Fibroblast of lung (primary cell): ENCODE data around the gene PDZD2. TPM values are rescaled to one million over a fixed set of nuclear protein-coding genes. Genes with fewer than 3 reads are reported as not detected.

Experiments used
- DNase-seq, 2 donors: peaks; one replicate each; pipeline versions ENCODE4 v3.0.0 to v3.0.0-alpha.2; 2010; ENCODE audit warnings: low read depth in 2 of 2
- H2AFZ ChIP-seq: 2 replicates; pipeline ENCODE4 v1.5.1; 2012; ENCODE audit warnings: low read length, control low read depth, inconsistent platforms
- H3K27ac ChIP-seq: 2 replicates; pipeline ENCODE4 v1.5.1; 2011; ENCODE audit warnings: low read length, control low read depth; ENCODE audit not compliant: insufficient read depth
- H3K27me3 ChIP-seq: 2 replicates; pipeline ENCODE4 v1.5.1; 2011; ENCODE audit warnings: mild to moderate bottlenecking, low read length; ENCODE audit not compliant: control insufficient read depth, insufficient read depth
- H3K36me3 ChIP-seq: 2 replicates; pipeline ENCODE4 v1.5.1; 2011; ENCODE audit warnings: low read length; ENCODE audit not compliant: control insufficient read depth, insufficient read depth
- H3K4me1 ChIP-seq: 2 replicates; pipeline ENCODE4 v1.5.1; 2011; ENCODE audit warnings: low read length; ENCODE audit not compliant: control insufficient read depth, insufficient read depth; ENCODE audit errors: extremely low read depth
- H3K4me2 ChIP-seq: 2 replicates; pipeline ENCODE4 v1.5.1; 2011; ENCODE audit warnings: low read length, control low read depth; ENCODE audit not compliant: insufficient read depth; ENCODE audit errors: extremely low read depth
- H3K4me3 ChIP-seq, 4 experiments: fragments of 200-600 bp in 1 of 4; sonication (generic) in 1 of 4; replicated peaks in 1 of 4; 2 replicates each; pipeline ENCODE4 v1.5.1; 2011 to 2016; ENCODE audit warnings: low read length in 4 of 4, low read depth in 3 of 4, mild to moderate bottlenecking in 3 of 4, control low read depth in 2 of 4, inconsistent platforms in 1 of 4, mixed read lengths in 1 of 4; ENCODE audit not compliant: insufficient read depth in 1 of 4; ENCODE audit errors: control extremely low read depth in 1 of 4
- H3K79me2 ChIP-seq: 2 replicates; pipeline ENCODE4 v1.5.1; 2012; ENCODE audit warnings: mild to moderate bottlenecking, low read length, inconsistent platforms; ENCODE audit not compliant: control insufficient read depth, insufficient read depth
- H3K9ac ChIP-seq: 2 replicates; pipeline ENCODE4 v1.5.1; 2011; ENCODE audit warnings: mild to moderate bottlenecking, low read length, control low read depth; ENCODE audit not compliant: insufficient read depth
- H3K9me3 ChIP-seq: 2 replicates; pipeline ENCODE4 v1.5.1; 2012; ENCODE audit warnings: low read depth, low read length; ENCODE audit not compliant: control insufficient read depth, insufficient read depth
- H4K20me1 ChIP-seq: 2 replicates; pipeline ENCODE4 v1.5.1; 2011; ENCODE audit warnings: low read length; ENCODE audit not compliant: control insufficient read depth, insufficient read depth; ENCODE audit errors: extremely low read depth
- EZH2 ChIP-seq: IDR thresholded peaks from 2 replicates; pipeline ENCODE4 v1.5.1; 2012; ENCODE audit warnings: low read length, control low read depth, mild to moderate bottlenecking; ENCODE audit errors: missing control alignments
- polyA plus RNA-seq, 2 donors: library from polyadenylated mRNA; depleted of rRNA in 1 of 2; stranded (reverse) in 1 of 2; unstranded in 1 of 2; fragments of >200 nt; gene quantifications; 2 replicates each; pipeline ENCODE4 v1.2.1, GENCODE V29; 2011 to 2012; ENCODE audit warnings: missing spikeins in 1 of 2
- total RNA-seq: library from RNA; depleted of rRNA; stranded (reverse); fragments of >200 nt; gene quantifications from 2 replicates; pipeline ENCODE4 v1.2.1, GENCODE V29; 2014
- TF ChIP-seq, protein P1 (sequence below), 2 donors: IDR thresholded peaks in 1 of 2; conservative IDR thresholded peaks in 1 of 2; 1 replicate in 1 of 2; 2 replicates in 1 of 2; pipeline ENCODE4 v1.5.1; 2011 to 2012; ENCODE audit warnings: low read length in 2 of 2, control low read depth in 1 of 2, inconsistent platforms in 1 of 2, low read depth in 1 of 2, mild to moderate bottlenecking in 1 of 2

Gene PDZD2
- total and polyA plus RNA-seq, 2 donors (not counting 1 experiment from before 2014, with no cell fraction given) = 0.33 to 0.40 TPM

DNA sequence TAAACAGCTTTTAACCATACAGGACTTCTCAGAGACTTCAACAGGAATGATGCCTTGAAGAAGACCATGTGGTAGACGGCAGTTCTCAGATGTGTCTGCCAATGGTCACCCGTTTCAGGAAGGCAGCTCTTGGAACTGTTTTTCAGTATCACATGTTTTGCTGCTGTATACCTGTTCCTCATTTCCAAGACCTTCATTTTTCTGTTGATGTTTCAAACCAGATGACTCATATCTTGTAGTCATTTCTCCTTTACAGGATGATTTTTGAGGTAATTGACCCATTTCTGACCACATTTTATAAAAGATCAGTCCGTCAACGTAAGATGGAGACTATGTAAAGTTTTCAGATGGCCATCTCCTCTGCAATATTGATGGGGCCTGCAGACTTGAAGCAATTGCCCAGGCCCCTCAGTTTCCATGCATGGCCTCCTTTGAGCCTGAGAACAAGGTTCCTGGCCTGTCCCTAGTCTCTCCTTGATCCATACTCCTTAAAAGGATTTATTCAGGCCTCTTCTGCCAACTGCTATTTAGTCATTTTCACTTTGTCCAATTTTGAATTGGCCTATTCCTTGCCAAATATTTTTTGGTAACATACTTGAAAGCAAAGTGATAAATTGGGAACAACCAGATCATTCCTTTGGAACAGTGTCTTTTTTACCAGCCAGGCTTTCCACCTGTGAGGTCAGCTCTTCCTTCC, 128.6 kb downstream of the PDZD2 start:
- Histone ChIP-seq H3K4me1 (no peaks in the 10 kb centered on the region), H3K4me3 (no peak overlapping the region), H3K27ac (no peak overlapping the region), H3K27me3 (peaks cover 5% of the 10 kb centered on the region), H3K9me3 (no peaks in the 10 kb centered on the region), H3K9ac (no peak overlapping the region), H3K79me2 (no peaks in the 10 kb centered on the region), H4K20me1 (no peaks in the 10 kb centered on the region), H2AFZ (no peak overlapping the region), H3K36me3 (no peaks in the 10 kb centered on the region), H3K4me2 (no peak overlapping the region)
- no peak for DNase-seq
- TF ChIP-seq, protein P1, sequence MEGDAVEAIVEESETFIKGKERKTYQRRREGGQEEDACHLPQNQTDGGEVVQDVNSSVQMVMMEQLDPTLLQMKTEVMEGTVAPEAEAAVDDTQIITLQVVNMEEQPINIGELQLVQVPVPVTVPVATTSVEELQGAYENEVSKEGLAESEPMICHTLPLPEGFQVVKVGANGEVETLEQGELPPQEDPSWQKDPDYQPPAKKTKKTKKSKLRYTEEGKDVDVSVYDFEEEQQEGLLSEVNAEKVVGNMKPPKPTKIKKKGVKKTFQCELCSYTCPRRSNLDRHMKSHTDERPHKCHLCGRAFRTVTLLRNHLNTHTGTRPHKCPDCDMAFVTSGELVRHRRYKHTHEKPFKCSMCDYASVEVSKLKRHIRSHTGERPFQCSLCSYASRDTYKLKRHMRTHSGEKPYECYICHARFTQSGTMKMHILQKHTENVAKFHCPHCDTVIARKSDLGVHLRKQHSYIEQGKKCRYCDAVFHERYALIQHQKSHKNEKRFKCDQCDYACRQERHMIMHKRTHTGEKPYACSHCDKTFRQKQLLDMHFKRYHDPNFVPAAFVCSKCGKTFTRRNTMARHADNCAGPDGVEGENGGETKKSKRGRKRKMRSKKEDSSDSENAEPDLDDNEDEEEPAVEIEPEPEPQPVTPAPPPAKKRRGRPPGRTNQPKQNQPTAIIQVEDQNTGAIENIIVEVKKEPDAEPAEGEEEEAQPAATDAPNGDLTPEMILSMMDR (conservative IDR thresholded peaks at IDR 0.05 in 1 of 2, IDR thresholded peaks at IDR 0.05 in 1 of 2; ENCODE audit: low read depth in 1 of 2, low read length in 2 of 2) = no peak
- no peak for TF ChIP-seq EZH2

DNA sequence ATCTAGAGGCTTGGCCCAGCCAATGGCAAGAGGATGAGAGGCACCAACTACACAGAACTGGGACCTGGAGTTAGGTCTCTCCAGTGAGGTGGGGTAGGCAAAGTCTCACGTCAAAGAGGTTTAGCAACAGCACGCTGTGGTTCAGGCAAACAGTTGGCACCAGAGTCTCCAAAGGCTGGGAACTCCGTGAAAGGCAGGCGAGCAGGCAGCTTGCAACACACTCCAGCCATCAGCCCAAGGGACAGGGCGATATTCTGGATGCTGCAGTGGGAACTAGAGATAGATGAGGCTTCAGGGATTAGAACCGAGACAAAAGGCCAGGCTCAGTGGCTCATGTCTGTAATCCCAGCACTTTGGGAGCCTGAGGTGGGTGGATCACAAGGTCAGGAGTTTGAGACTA, 129.1 kb downstream of the PDZD2 start:
- Histone ChIP-seq H3K27ac (no peak overlapping the region), H3K9ac (no peak overlapping the region), H3K36me3 (no peaks in the 10 kb centered on the region), H3K4me1 (no peaks in the 10 kb centered on the region), H4K20me1 (no peaks in the 10 kb centered on the region), H3K9me3 (no peaks in the 10 kb centered on the region), H3K4me3 (no peak overlapping the region), H2AFZ (no peak overlapping the region), H3K27me3 (peaks cover 5% of the 10 kb centered on the region), H3K4me2 (no peak overlapping the region), H3K79me2 (no peaks in the 10 kb centered on the region)
- no peak for DNase-seq
- TF ChIP-seq, protein P1 (conservative IDR thresholded peaks at IDR 0.05 in 1 of 2, IDR thresholded peaks at IDR 0.05 in 1 of 2; ENCODE audit: low read depth in 1 of 2, low read length in 2 of 2) = no peak
- no peak for TF ChIP-seq EZH2

DNA sequence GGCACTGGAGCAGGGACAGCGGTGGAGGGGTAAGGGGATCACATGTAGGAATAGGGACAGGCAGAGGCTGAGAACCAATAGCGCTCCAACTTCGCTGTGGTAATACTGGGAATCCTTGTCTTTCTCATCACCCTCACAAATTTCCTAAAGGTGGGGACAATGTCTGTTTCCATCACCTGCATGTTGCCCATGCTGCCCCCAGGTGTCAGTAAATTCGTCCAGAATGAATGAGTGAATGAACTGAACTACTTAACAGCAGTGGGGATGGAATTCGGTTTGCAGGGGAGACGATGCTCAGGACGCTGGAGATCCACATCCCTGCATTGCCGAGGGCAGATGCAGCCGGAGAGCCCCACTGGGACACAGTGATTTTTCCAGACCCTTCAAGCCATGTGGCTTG, 129.9 kb downstream of the PDZD2 start:
- H3K4me2 ChIP-seq = no peak overlapping the region
- no peaks in the 10 kb centered on the region for H3K36me3 ChIP-seq
- H4K20me1 ChIP-seq = no peaks in the 10 kb centered on the region
- H3K27ac ChIP-seq = no peak overlapping the region
- DNase-seq = no peak
- no peak overlapping the region for H2AFZ ChIP-seq
- no peaks in the 10 kb centered on the region for H3K4me1 ChIP-seq
- H3K9ac ChIP-seq = no peak overlapping the region
- peaks cover 5% of the 10 kb centered on the region for H3K27me3 ChIP-seq
- TF ChIP-seq EZH2 = no peak
- TF ChIP-seq, protein P1 (conservative IDR thresholded peaks at IDR 0.05 in 1 of 2, IDR thresholded peaks at IDR 0.05 in 1 of 2; ENCODE audit: low read depth in 1 of 2, low read length in 2 of 2) = no peak
- H3K4me3 ChIP-seq = no peak overlapping the region
- H3K9me3 ChIP-seq = no peaks in the 10 kb centered on the region
- H3K79me2 ChIP-seq = no peaks in the 10 kb centered on the region
